Fibroblast of the aortic adventitia (primary cell): ENCODE data around the gene PROX1. TPM values are rescaled to one million over a fixed set of nuclear protein-coding genes. Genes with fewer than 3 reads are reported as not detected.

Source experiments
- DNase-seq: peaks from one replicate; pipeline ENCODE4 v3.0.0-alpha.2; 2010; ENCODE audit warnings: low read depth
- H3K4me3 ChIP-seq: 2 replicates; pipeline ENCODE4 v1.5.1; 2011; ENCODE audit warnings: low read depth, mild to moderate bottlenecking, control low read depth, low read length, moderate library complexity
- CTCF ChIP-seq: IDR thresholded peaks from 2 replicates; pipeline ENCODE4 v1.5.1; 2011; ENCODE audit warnings: mild to moderate bottlenecking, low read length, control low read depth, inconsistent platforms; ENCODE audit not compliant: insufficient read depth
- total RNA-seq: library from RNA; depleted of rRNA; stranded (reverse); fragments of >200 nt; gene quantifications from 2 replicates; pipeline ENCODE4 v1.2.3, GENCODE V29; 2012; ENCODE audit warnings: low replicate concordance

The PROX1 gene
- total RNA-seq, 1 donor = 0.36 TPM

GRCh38 chr1:214028649-214029406 is 41.1 kb downstream of the PROX1 start:
- TF ChIP-seq CTCF = no peak
- H3K4me3 ChIP-seq = no peak overlapping the region
- no peak for DNase-seq

GRCh38 chr1:214029796-214030195 is 42.0 kb downstream of the PROX1 start:
- no peak for DNase-seq

GRCh38 chr1:214031267-214031650 is 43.5 kb downstream of the PROX1 start:
- TF ChIP-seq CTCF = no peak
- no peak overlapping the region for H3K4me3 ChIP-seq
- no peak for DNase-seq

More at GRCh38 chr1:214029796-214030195, 42.0 kb downstream of the PROX1 start:
- H3K4me3 ChIP-seq = no peak overlapping the region
- no peak for TF ChIP-seq CTCF

GRCh38 chr1:214037468-214037867 is 49.7 kb downstream of the PROX1 start:
- no peak for DNase-seq
- no peak for TF ChIP-seq CTCF
- no peak overlapping the region for H3K4me3 ChIP-seq

- H3K4me3 ChIP-seq = no peak overlapping the region
- TF ChIP-seq CTCF = no peak
- no peak for DNase-seq
Measured at GRCh38 chr1:214039394-214040018, 51.7 kb downstream of the PROX1 start.

- no peak for TF ChIP-seq CTCF
- DNase-seq = no peak
- H3K4me3 ChIP-seq = no peak overlapping the region
Measured at GRCh38 chr1:214043167-214043566, 55.4 kb downstream of the PROX1 start.
